Body of pancreas (tissue), 4 donors: ENCODE data around the gene RASL10A. TPM values are rescaled to one million over a fixed set of nuclear protein-coding genes. Genes with fewer than 3 reads are reported as not detected.
A peak's percentile ranks its signal among the peaks of the same experiment; 100 is the strongest.

Experiments used
- ATAC-seq: fragments of 150-250 bp; one replicate; pipeline ENCODE4 v1.9.1; 2016
- DNase-seq, 4 donors: peaks; one replicate each; pipeline ENCODE4 v3.0.0-alpha.2; 2019
- H3K27ac ChIP-seq, 4 donors: fragments of 200-600 bp; sonication (generic); 1 replicate in 3 of 4; 2 replicates in 1 of 4; pipeline versions ENCODE4 v1.5.1 to v1.6.1; 2016 to 2019; ENCODE audit warnings: mild to moderate bottlenecking in 1 of 4, mixed read lengths in 1 of 4, moderate library complexity in 1 of 4
- H3K27me3 ChIP-seq, 2 donors: fragments of 200-600 bp; sonication (generic); one replicate each; pipeline ENCODE4 v1.6.0; 2016; ENCODE audit warnings: mild to moderate bottlenecking in 1 of 2
- H3K36me3 ChIP-seq, 2 donors: fragments of 200-600 bp; sonication (generic); replicated peaks in 1 of 2; 2 replicates each; pipeline ENCODE4 v1.5.1; 2016; ENCODE audit warnings: low read depth in 2 of 2; ENCODE audit not compliant: insufficient read depth in 1 of 2
- H3K4me1 ChIP-seq: fragments of 200-600 bp; sonication (generic); one replicate; pipeline ENCODE4 v1.6.0; 2016
- H3K4me3 ChIP-seq, 2 donors: fragments of 200-600 bp; sonication (generic); 1 replicate in 1 of 2; 2 replicates in 1 of 2; pipeline ENCODE4 v1.5.1; 2016 to 2019
- H3K9me3 ChIP-seq, 3 donors: fragments of 200-600 bp; sonication (generic); 1 replicate in 2 of 3; 2 replicates in 1 of 3; pipeline ENCODE4 v1.5.1; 2016
- POLR2A ChIP-seq, 3 donors: fragments of 450-650 bp; IDR thresholded peaks; one replicate each; pipeline ENCODE4 v1.6.1; 2016; ENCODE audit warnings: antibody characterized with exemption in 3 of 3, mild to moderate bottlenecking in 2 of 3
- WGBS, 2 donors: methylation state at CpG; one replicate each; pipeline ENCODE4 v1.1.5; 2017; 5-methylcytosine and 5-hydroxymethylcytosine counted together
- intact Hi-C: fragments of 100-400 bp; cut with DNase I; formaldehyde crosslinking; loops from one replicate; pipeline ENCODE4 v1.15.1; 2023
- total RNA-seq, 2 donors: library from RNA; depleted of rRNA; stranded (reverse); fragments of >200 nt; gene quantifications; one replicate each; pipeline ENCODE4 v1.1.0, GENCODE V29; 2016
- TF ChIP-seq, protein P1 (sequence below), 7 experiments: fragments of 450-650 bp in 4 of 7; fragments of 200-600 bp in 3 of 7; sonication (generic) in 3 of 7; IDR thresholded peaks; one replicate each; pipeline ENCODE4 v1.5.1; 2016 to 2019; ENCODE audit warnings: antibody characterized with exemption in 7 of 7

RASL10A gene
- total RNA-seq, 2 donors from 2014 or later: 0.78 TPM; not detected in 1

DNA sequence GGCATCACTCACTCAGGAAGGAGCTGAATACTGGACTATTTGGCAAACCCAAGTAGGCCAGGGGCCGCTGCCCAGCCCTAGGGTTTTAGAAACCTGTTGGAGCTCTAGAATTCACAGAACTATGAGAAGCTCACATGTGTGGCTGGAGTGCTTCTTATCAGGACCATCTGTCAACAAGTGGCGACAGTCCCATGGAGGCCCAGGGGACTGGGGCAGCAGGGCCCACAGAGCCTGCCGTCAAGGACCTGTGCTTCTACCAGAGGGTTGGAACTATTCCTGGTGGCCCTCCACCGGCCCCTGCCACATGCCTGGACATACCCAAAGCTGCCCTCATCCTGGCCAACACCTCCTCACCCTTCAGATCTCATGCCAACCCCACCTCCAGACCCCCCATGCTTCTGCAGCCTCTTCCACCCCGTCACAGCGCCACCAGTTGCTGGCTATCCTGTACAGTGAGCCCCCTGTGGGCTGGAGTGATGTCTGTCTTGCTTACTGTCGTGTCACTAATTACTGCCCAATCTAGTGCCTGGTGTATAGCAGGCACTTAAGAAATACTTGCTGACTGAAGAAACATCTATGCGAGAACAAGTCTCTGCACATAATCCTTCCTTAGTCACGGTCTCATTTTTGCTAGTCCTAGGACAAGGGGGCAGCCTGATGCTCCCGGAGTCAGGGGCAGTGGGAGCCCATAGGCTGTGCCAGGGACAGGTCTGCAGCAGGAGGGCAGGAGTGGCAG is 27.2 kb upstream of the RASL10A start:
- Histone ChIP-seq H3K27me3 (no peaks in the 10 kb centered on the region), H3K4me1 (peaks cover 41% of the 10 kb centered on the region), H3K4me3 (no peak overlapping the region), H3K9me3 (no peaks in the 10 kb centered on the region), H3K36me3 (peaks cover 4 to 18% of the 10 kb centered on the region in 2 donors), H3K27ac (peak overlapping the region; percentile 56 to 85 (median 80))
- ATAC-seq (peak; percentile 74), DNase-seq (peak; percentile 66 to 84 (median 83))
- intact Hi-C loops: no loop called here
- TF ChIP-seq, protein P1, sequence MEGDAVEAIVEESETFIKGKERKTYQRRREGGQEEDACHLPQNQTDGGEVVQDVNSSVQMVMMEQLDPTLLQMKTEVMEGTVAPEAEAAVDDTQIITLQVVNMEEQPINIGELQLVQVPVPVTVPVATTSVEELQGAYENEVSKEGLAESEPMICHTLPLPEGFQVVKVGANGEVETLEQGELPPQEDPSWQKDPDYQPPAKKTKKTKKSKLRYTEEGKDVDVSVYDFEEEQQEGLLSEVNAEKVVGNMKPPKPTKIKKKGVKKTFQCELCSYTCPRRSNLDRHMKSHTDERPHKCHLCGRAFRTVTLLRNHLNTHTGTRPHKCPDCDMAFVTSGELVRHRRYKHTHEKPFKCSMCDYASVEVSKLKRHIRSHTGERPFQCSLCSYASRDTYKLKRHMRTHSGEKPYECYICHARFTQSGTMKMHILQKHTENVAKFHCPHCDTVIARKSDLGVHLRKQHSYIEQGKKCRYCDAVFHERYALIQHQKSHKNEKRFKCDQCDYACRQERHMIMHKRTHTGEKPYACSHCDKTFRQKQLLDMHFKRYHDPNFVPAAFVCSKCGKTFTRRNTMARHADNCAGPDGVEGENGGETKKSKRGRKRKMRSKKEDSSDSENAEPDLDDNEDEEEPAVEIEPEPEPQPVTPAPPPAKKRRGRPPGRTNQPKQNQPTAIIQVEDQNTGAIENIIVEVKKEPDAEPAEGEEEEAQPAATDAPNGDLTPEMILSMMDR (IDR thresholded peaks at IDR 0.05): no peak
- TF ChIP-seq POLR2A (IDR thresholded peaks at IDR 0.05): no peak
- WGBS, 2 donors: 47% methylated on average over 7 to 10 of the region's 10 CpGs

DNA sequence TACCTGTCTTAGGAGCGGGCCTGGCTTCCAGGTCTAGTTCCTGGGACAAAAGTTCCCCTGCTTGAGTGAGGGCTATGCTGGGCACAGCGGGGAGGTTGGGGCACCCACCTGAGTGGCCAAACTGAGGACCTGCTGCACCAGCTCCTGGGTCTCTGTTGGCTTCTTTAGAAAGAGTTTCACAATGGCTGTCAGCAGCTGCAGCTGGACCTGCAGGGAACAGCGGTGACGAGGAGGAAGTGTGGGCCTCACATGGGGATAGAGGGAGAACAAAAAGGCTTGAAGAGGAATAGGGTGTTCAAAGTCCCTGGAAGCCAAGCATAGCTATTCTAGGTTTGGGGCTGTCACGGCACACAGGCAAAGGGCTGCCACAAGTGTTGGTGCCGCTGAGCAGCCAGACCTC is 26.7 kb upstream of the RASL10A start:
- no peaks in the 10 kb centered on the region for H3K9me3 ChIP-seq
- TF ChIP-seq, protein P1 (IDR thresholded peaks at IDR 0.05): no peak
- no peak for TF ChIP-seq POLR2A (IDR thresholded peaks at IDR 0.05)
- no peaks in the 10 kb centered on the region for H3K27me3 ChIP-seq
- H3K4me3 ChIP-seq: no peak overlapping the region
- H3K27ac ChIP-seq: peak overlapping the region; percentile 56 to 85 (median 80)
- H3K36me3 ChIP-seq: peaks cover 8 to 15% of the 10 kb centered on the region in 2 donors
- 24 to 55% methylated on average over 4 to 6 of the region's 6 CpGs for WGBS, 2 donors
- intact Hi-C loops: no loop called here
- DNase-seq (peak in 1 of 4 donors; percentile 48), ATAC-seq (peak; percentile 6)
- H3K4me1 ChIP-seq: peaks cover 41% of the 10 kb centered on the region

DNA sequence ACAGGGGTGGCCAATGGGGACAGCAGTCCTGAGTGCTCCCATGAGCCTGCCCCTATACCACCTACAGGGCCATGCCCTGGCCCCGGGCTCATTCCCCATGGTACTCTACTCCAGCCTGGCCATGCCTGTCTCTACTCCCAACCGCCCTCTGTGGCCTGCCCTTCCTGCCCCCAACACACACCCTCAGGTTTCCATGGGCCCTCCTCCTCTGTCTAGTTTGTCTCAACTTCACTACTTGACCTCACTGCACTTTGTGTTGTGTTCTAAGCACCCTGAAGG is 26.3 kb upstream of the RASL10A start:
- H3K27ac ChIP-seq: peak overlapping the region; percentile 56 to 85 (median 80)
- H3K4me1 ChIP-seq: peaks cover 41% of the 10 kb centered on the region
- DNase-seq (no peak), ATAC-seq (no peak)
- no peaks in the 10 kb centered on the region for H3K27me3 ChIP-seq
- H3K9me3 ChIP-seq: no peaks in the 10 kb centered on the region
- TF ChIP-seq POLR2A (IDR thresholded peaks at IDR 0.05): no peak
- 88 to 91% methylated on average over 2 of the region's 2 CpGs for WGBS, 2 donors
- no peak overlapping the region for H3K4me3 ChIP-seq
- intact Hi-C loops: no loop called here
- peaks cover 8 to 19% of the 10 kb centered on the region in 2 donors for H3K36me3 ChIP-seq

DNA sequence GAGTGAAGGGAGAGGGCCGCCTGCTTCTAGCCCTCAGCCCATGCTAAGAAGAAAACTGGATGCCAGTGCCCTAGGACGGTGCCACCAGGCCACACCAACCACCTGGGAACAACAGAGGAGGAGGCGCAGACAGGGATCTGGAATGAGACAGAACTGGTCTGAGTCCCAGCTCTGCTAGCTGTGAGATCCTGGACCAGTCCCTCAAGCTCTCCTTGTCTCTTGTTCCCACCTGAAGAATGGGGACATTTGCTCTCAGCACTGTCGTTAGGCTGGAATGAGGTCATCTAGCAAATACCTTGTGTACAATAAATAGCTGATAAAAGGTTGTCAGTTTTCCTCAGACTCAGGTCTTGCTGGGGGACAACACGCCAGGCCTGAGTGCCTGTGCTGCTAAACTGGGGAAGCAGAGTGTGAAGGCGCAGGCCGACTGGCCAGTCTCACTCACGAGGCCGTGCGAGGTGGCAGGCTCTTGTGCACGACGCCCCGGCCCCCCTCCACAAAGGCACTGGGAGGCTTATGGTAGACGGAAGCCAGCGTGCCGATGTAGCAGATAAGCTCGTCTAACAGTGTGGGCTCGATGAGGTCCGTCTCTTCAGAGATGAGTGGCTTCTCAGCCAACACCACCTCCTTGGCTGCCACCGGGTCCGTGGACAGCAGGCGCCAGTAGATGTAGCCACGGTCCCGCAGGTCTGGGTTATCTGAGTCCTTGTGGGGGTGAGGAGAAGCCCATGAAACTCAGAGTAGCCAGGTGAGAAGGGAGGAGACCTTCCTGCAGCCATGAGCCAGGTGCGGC is 25.8 kb upstream of the RASL10A start:
- H3K36me3 ChIP-seq: peaks cover 8 to 19% of the 10 kb centered on the region in 2 donors
- peaks cover 41% of the 10 kb centered on the region for H3K4me1 ChIP-seq
- DNase-seq (no peak), ATAC-seq (no peak)
- TF ChIP-seq, protein P1 (IDR thresholded peaks at IDR 0.05): no peak
- TF ChIP-seq POLR2A (IDR thresholded peaks at IDR 0.05): no peak
- no peaks in the 10 kb centered on the region for H3K27me3 ChIP-seq
- no peaks in the 10 kb centered on the region for H3K9me3 ChIP-seq
- H3K4me3 ChIP-seq: no peak overlapping the region
- peak overlapping the region; percentile 56 to 85 (median 80) for H3K27ac ChIP-seq
- 70 to 86% methylated on average over 8 to 25 of the region's 25 CpGs for WGBS, 2 donors
- intact Hi-C loops: no loop called here

DNA sequence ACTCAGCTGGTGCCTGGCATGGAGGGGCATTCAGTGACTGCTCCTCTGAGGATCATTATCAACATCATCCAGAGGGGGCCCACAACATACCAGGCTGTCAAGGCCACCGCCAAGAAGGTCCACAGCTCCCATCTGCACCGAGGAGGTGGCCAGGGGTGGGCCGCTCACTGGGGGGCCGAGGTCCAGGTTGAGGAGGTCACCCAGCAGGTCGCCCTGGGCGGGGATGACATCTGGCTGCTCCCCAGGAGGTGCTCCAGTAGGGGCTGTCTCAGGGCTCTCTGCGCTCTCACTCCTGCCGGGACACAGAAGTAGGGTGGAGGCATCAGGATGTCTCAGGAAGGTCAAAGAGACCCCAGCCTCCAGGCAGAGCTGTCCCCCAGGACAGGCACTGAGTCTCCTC is 25.1 kb upstream of the RASL10A start:
- peaks cover 8 to 26% of the 10 kb centered on the region in 2 donors for H3K36me3 ChIP-seq
- intact Hi-C loops: no loop called here

More for the DNA sequence above, 25.1 kb upstream of the RASL10A start:
- WGBS, 2 donors: 86 to 92% methylated on average over 2 to 8 of the region's 8 CpGs
- DNase-seq (no peak), ATAC-seq (no peak)
- TF ChIP-seq, protein P1 (IDR thresholded peaks at IDR 0.05): no peak
- TF ChIP-seq POLR2A (IDR thresholded peaks at IDR 0.05): no peak
- H3K27me3 ChIP-seq: no peaks in the 10 kb centered on the region
- peaks cover 41% of the 10 kb centered on the region for H3K4me1 ChIP-seq
- peak overlapping the region in 1 of 4 donors; percentile 56 for H3K27ac ChIP-seq
- no peak overlapping the region for H3K4me3 ChIP-seq
- H3K9me3 ChIP-seq: no peaks in the 10 kb centered on the region
